Mucosa of descending colon (tissue), 3 donors: ENCODE measurements around the gene OR10T2. TPM values are rescaled to one million over a fixed set of nuclear protein-coding genes. Genes with fewer than 3 reads are reported as not detected.

Source experiments
- ATAC-seq: fragments of 200-7000 bp; cut with Tn5 transposase; one replicate; pipeline ENCODE4 v1.9.1; 2020; ENCODE audit warnings: mild to moderate bottlenecking, moderate library complexity
- DNase-seq, 3 donors: peaks; one replicate each; pipeline ENCODE4 v3.0.0-alpha.2; 2020
- H3K36me3 ChIP-seq: fragments of 200-600 bp; one replicate; pipeline ENCODE4 v1.8.0; 2021; ENCODE audit warnings: low read depth, mild to moderate bottlenecking
- H3K4me1 ChIP-seq: fragments of 200-600 bp; one replicate; pipeline ENCODE4 v1.8.0; 2021; ENCODE audit warnings: low read depth, mild to moderate bottlenecking
- H3K4me3 ChIP-seq: fragments of 200-600 bp; one replicate; pipeline ENCODE4 v1.8.0; 2021; ENCODE audit warnings: mild to moderate bottlenecking
- H3K9me3 ChIP-seq: fragments of 200-600 bp; one replicate; pipeline ENCODE4 v1.8.0; 2021; ENCODE audit warnings: mild to moderate bottlenecking
- intact Hi-C, 2 donors: fragments of 100-400 bp; cut with DNase I in 1 of 2; cut with micrococcal nuclease in 1 of 2; formaldehyde crosslinking; loops; one replicate each; pipeline versions ENCODE4 v1.11.0 to v1.11.1; 2022; cut with DNase I, micrococcal nuclease
- total RNA-seq, 3 donors: library from RNA; stranded (reverse); fragmentation: NEBNext Ultra II Directional in 2 of 3; extraction: Animal tissue kit (Norgen Biotek cat#: 25700) in 2 of 3; gene quantifications; one replicate each; pipeline versions ENCODE4 v1.2.1 to v1.2.4, GENCODE V29; 2021 to 2023
- TF ChIP-seq, protein P1 (sequence below): fragments of 200-600 bp; IDR thresholded peaks from one replicate; pipeline ENCODE4 v1.8.0; 2022; ENCODE audit warnings: antibody characterized with exemption, mild to moderate bottlenecking
- donor health status: DM: no; HTN: no; CAD: no; lungs with moderate emphysema.
- donor health status: DM: no; HTN: no; CAD: no.
- donor health status: DM: no; HTN: yes; CAD: no.

OR10T2 gene
- total RNA-seq, 3 donors from 2014 or later = not detected

DNA sequence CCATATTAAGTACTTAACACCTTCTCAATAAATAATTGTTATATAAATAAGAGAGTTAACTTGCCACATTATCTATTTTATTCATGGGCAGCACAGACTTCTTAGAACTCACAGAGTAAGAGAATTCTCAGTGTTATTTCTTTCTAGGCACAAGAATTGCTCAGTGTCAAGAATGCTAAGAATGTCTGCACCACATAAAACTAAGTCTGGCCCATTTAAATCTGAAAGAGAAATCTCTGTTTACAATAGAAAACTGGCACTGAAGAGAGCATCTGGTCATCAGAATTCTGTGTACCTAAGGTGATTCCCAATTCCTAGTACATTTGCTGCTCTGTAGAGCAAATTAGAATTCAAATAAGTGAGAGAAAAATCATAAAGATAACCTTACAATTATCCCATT lies 22.9 kb upstream of the OR10T2 start:
- H3K36me3 ChIP-seq = no peaks in the 10 kb centered on the region
- no peak overlapping the region for H3K4me3 ChIP-seq
- DNase-seq (no peak), ATAC-seq (no peak)
- H3K9me3 ChIP-seq = no peaks in the 10 kb centered on the region
- TF ChIP-seq, protein P1, sequence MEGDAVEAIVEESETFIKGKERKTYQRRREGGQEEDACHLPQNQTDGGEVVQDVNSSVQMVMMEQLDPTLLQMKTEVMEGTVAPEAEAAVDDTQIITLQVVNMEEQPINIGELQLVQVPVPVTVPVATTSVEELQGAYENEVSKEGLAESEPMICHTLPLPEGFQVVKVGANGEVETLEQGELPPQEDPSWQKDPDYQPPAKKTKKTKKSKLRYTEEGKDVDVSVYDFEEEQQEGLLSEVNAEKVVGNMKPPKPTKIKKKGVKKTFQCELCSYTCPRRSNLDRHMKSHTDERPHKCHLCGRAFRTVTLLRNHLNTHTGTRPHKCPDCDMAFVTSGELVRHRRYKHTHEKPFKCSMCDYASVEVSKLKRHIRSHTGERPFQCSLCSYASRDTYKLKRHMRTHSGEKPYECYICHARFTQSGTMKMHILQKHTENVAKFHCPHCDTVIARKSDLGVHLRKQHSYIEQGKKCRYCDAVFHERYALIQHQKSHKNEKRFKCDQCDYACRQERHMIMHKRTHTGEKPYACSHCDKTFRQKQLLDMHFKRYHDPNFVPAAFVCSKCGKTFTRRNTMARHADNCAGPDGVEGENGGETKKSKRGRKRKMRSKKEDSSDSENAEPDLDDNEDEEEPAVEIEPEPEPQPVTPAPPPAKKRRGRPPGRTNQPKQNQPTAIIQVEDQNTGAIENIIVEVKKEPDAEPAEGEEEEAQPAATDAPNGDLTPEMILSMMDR = no peak
- H3K4me1 ChIP-seq = no peaks in the 10 kb centered on the region
- intact Hi-C loops = no loop called here

DNA sequence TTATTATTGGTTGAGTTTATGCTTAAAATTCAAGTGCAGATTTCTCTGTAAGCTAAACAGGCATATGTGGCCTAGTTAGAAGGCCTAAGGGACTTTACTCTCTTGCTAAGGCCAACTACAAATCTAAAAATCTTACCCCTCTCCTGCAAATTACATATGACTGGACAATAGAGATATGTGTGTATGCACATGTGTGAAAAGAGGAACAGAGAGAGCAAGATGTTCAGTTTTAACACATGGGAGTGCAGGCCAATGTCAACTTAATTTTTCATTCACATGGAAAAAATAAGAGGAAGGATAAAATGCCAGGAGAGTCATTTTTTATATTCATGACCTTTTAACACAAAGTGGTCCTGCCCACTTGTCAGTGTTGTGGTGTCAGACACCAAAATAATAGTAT lies 18.3 kb upstream of the OR10T2 start:
- H3K4me1 ChIP-seq = no peaks in the 10 kb centered on the region
- TF ChIP-seq, protein P1 = no peak
- no peak overlapping the region for H3K4me3 ChIP-seq
- H3K36me3 ChIP-seq = no peaks in the 10 kb centered on the region
- no peaks in the 10 kb centered on the region for H3K9me3 ChIP-seq
- intact Hi-C loops = no loop called here
- ATAC-seq = no peak
- no peak for DNase-seq

DNA sequence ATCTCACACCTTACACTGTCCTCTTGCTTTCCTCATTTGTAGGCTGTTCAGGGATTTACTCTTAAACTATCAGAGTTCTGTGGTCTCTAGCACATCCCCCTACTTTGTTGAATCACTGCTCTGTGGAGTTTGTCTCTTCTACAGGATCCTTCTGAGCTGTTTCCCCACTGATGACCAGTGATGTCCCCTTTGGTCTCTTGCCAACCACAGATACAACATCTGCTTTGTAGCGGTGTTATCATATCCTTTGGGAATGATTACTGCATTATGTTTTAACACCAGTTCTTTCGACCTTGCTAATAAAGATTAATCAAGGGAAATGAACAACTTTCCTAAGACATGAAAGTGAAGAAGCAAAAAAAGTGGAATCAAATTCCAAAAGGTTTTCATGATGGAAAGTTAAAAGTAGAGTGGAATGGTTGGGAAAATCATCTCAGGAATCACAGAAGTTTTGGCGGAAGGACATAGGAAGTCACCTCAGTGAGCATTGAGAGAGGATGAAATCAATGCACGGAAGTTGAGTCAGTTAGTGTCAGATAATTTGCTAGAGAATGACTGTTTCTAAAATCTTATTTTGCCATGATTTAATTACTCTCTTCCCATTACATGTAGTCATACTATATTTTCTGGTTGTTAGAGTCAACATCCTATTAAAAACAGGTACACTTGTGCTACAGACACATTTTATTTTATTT lies 15.5 kb upstream of the OR10T2 start:
- H3K4me3 ChIP-seq = no peak overlapping the region
- TF ChIP-seq, protein P1 = no peak
- H3K9me3 ChIP-seq = no peaks in the 10 kb centered on the region
- DNase-seq = no peak
- no peaks in the 10 kb centered on the region for H3K36me3 ChIP-seq
- no peak for ATAC-seq
- intact Hi-C loops = no loop called here
- H3K4me1 ChIP-seq = no peaks in the 10 kb centered on the region

DNA sequence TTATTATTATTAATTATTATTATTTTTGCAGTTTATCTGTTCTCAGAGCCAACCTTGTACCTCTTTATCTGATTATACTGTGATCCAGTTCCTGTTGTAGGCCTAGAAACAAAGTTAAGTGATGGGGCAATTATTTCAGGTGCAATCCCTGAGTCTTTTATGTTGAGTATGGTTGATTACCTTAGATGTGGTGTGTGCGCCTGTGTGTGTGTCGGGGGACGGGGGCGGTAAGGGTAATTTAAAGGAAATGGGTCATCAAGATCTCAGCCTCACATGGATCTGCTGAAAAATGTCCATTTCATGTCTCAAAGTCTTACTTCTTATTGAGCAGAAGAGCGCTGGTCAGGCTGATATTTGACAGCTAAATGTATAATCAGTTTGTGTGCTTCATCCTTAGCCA lies 7.8 kb upstream of the OR10T2 start:
- Histone ChIP-seq H3K9me3 (no peaks in the 10 kb centered on the region), H3K4me1 (no peaks in the 10 kb centered on the region), H3K4me3 (no peak overlapping the region), H3K36me3 (no peaks in the 10 kb centered on the region)
- intact Hi-C loops = no loop called here
- TF ChIP-seq, protein P1 = no peak
- no peak for DNase-seq
- no peak for ATAC-seq

DNA sequence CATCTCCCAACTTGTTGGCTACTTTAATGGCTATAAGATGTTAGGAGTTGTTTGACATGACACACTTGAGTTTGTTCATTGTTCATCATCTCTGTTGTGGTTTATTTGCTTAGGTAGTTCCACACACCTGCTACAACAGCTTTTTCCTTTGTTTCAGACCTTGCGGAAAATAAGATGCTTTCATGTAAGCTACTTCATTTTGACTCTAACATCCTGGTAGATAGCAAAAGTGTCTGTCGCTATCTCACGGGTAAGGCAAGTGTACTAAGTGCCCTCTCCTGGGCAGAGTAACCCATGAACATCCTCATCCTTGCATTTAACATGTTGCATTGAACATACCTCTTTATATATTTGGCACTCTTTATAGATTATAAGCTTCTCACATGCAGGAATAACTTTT lies 1.6 kb upstream of the OR10T2 start:
- intact Hi-C loops = no loop called here
- Histone ChIP-seq H3K4me3 (no peak overlapping the region), H3K36me3 (no peaks in the 10 kb centered on the region), H3K4me1 (no peaks in the 10 kb centered on the region), H3K9me3 (no peaks in the 10 kb centered on the region)
- no peak for DNase-seq
- TF ChIP-seq, protein P1 = no peak
- no peak for ATAC-seq

DNA sequence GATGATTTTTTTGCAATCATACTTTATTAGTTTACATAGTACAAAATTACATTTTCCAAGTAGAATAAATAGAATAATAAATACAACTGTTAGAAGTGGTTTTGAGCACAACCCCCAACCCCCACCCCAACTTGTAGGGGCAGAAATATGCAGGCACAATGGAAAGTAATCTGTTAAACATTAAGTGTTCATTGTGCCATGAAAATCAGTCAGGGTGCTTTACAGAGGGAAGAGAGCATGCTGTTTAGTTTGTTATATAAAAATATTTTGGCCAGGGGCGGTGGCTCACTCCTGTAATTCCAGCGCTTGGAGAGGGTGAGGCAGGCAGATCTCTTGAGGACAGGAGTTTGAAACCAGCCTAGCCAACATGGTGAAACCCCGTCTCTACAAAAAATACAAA lies 2.6 kb downstream of the OR10T2 start:
- no peaks in the 10 kb centered on the region for H3K9me3 ChIP-seq
- no peaks in the 10 kb centered on the region for H3K36me3 ChIP-seq
- H3K4me1 ChIP-seq = no peaks in the 10 kb centered on the region
- TF ChIP-seq, protein P1 = no peak
- DNase-seq = no peak
- no peak overlapping the region for H3K4me3 ChIP-seq
- intact Hi-C loops = no loop called here
- no peak for ATAC-seq
